ENCODE measurements around the gene SNRPD2.
A peak's percentile ranks its signal among the peaks of the same experiment; 100 is the strongest.
"Not testable (repeated sequence)": the region's sequence is repeated elsewhere in the genome, so short reads cannot be mapped to it uniquely, and the experiment has no call there.

Gene SNRPD2

DNA sequence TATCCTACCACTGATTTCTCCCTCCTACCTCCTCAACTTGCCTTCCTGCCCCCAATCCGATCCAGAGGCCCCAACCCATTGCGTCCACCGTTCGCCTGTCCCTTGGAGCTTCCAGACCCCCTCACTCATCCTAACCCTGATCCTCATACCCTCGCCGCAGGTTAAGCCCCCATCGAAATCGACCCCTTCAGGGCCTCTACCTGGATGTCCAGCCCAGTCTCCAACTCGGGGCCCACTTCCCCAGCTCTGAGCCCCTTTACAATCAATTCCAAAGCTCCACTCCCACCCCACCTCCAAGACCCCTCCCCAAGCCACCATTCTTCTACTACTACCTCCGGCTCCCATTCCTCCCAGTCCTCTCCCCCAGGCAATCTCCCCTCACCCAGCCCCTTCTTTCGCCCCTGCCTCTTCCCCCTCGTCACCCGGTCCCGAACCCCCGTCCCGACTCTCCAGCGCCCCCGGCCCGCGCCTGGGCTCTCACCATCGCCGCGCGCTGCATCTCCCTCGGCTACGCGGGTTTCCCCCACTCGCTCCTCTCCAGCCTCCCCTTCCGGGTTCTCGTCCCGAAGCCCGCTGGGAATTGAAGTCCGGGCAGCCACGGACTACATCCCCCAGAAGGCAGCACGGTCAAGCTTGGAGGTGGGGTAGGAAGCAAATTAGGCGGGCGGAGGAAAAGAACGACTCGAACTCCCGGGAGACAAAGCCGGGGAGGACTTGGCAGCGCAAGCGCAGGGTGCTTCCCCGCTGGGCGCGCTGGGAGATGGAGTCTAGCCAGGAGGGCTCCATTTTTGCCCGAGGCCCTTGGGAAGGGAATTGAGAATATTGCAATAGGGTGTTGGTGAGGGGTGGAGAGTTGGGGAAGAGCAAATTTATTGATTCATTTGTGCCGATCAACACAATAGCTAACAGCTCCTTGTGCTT is 38.9 kb upstream of the SNRPD2 start, which contains the start of gene FBXO46:
FBXO46 (minus strand) TSS at position 529 of the 921 bp plus-strand sequence. CDS start 17,401 bp downstream, outside the sequence.
- H3K79me2 ChIP-seq (ENCODE audit: insufficient read depth, low read length) = peaks cover 50% of the 10 kb centered on the region
- peaks cover 17% of the 10 kb centered on the region for H3K4me1 ChIP-seq (ENCODE audit: insufficient read depth, low read length, poor library complexity, severe bottlenecking)
- TF ChIP-seq EZH2phosphoT487 (IDR thresholded peaks at IDR 0.05; ENCODE audit: borderline replicate concordance) (no peak), CTCF (conservative IDR thresholded peaks at IDR 0.05; ENCODE audit: low read length) (peak; percentile 45)
- H3K27me3 ChIP-seq (ENCODE audit: insufficient read depth, low read length, poor library complexity, severe bottlenecking) = no peaks in the 10 kb centered on the region
- no peaks in the 10 kb centered on the region for H3K36me3 ChIP-seq (ENCODE audit: insufficient read depth, low read length)
- H4K20me1 ChIP-seq (ENCODE audit: insufficient read depth, low read length, poor library complexity, severe bottlenecking) = peaks cover 14% of the 10 kb centered on the region
- H3K9me3 ChIP-seq (ENCODE audit: insufficient read depth, low read depth, low read length) = no peaks in the 10 kb centered on the region
- peak within 1 kb of the TSS; percentile 99 for H3K4me2 ChIP-seq (ENCODE audit: low read depth, low read length, poor library complexity, severe bottlenecking)
- H3F3A ChIP-seq (ENCODE audit: low read depth) = no peaks in the 10 kb centered on the region
- peak within 1 kb of the TSS; percentile 95 for H3K4me3 ChIP-seq (ENCODE audit: low read length, poor library complexity, severe bottlenecking)
- H2AFZ ChIP-seq (ENCODE audit: low read length) = peak within 1 kb of the TSS; percentile 82
- no peaks in the 10 kb centered on the region for H3K9me2 ChIP-seq (replicated peaks; ENCODE audit: low read depth, low read length)
- peak within 1 kb of the TSS; percentile 94 for H3K9ac ChIP-seq (ENCODE audit: low read depth, low read length, poor library complexity, severe bottlenecking)

- Histone ChIP-seq H3K4me3 (ENCODE audit: low read length, poor library complexity, severe bottlenecking) (peak overlapping the region; percentile 95), H3K9me3 (ENCODE audit: insufficient read depth, low read depth, low read length) (no peaks in the 10 kb centered on the region), H3F3A (ENCODE audit: low read depth) (no peaks in the 10 kb centered on the region), H3K79me2 (ENCODE audit: insufficient read depth, low read length) (peaks cover 58% of the 10 kb centered on the region), H3K4me1 (ENCODE audit: insufficient read depth, low read length, poor library complexity, severe bottlenecking) (peaks cover 17% of the 10 kb centered on the region), H3K9me2 (replicated peaks; ENCODE audit: low read depth, low read length) (no peaks in the 10 kb centered on the region), H3K9ac (ENCODE audit: low read depth, low read length, poor library complexity, severe bottlenecking) (peak overlapping the region; percentile 94), H3K27me3 (ENCODE audit: insufficient read depth, low read length, poor library complexity, severe bottlenecking) (no peaks in the 10 kb centered on the region), H2AFZ (ENCODE audit: low read length) (no peak overlapping the region), H4K20me1 (ENCODE audit: insufficient read depth, low read length, poor library complexity, severe bottlenecking) (peaks cover 14% of the 10 kb centered on the region), H3K36me3 (ENCODE audit: insufficient read depth, low read length) (no peaks in the 10 kb centered on the region), H3K4me2 (ENCODE audit: low read depth, low read length, poor library complexity, severe bottlenecking) (peak overlapping the region; percentile 99)
- TF ChIP-seq CTCF (conservative IDR thresholded peaks at IDR 0.05; ENCODE audit: low read length) (no peak), EZH2phosphoT487 (IDR thresholded peaks at IDR 0.05; ENCODE audit: borderline replicate concordance) (no peak)
These were observed 38.1 kb upstream of the SNRPD2 start for GRCh38 chr19:45729800-45730290.

GRCh38 chr19:45728683-45729082 is 36.9 kb upstream of the SNRPD2 start:
- H3K27me3 ChIP-seq (ENCODE audit: insufficient read depth, low read length, poor library complexity, severe bottlenecking); H3K9me2 ChIP-seq (replicated peaks; ENCODE audit: low read depth, low read length); H3K4me3 ChIP-seq (ENCODE audit: low read length, poor library complexity, severe bottlenecking); H3F3A ChIP-seq (ENCODE audit: low read depth); H3K9me3 ChIP-seq (ENCODE audit: insufficient read depth, low read depth, low read length); H2AFZ ChIP-seq (ENCODE audit: low read length); H3K36me3 ChIP-seq (ENCODE audit: insufficient read depth, low read length): not testable (repeated sequence)
- peak overlapping the region; percentile 20 for H3K9ac ChIP-seq (ENCODE audit: low read depth, low read length, poor library complexity, severe bottlenecking)
- H4K20me1 ChIP-seq (ENCODE audit: insufficient read depth, low read length, poor library complexity, severe bottlenecking) = peaks cover 14% of the 10 kb centered on the region
- H3K4me1 ChIP-seq (ENCODE audit: insufficient read depth, low read length, poor library complexity, severe bottlenecking) = peaks cover 17% of the 10 kb centered on the region
- peaks cover 64% of the 10 kb centered on the region for H3K79me2 ChIP-seq (ENCODE audit: insufficient read depth, low read length)
- peak overlapping the region; percentile 99 for H3K4me2 ChIP-seq (ENCODE audit: low read depth, low read length, poor library complexity, severe bottlenecking)

DNA sequence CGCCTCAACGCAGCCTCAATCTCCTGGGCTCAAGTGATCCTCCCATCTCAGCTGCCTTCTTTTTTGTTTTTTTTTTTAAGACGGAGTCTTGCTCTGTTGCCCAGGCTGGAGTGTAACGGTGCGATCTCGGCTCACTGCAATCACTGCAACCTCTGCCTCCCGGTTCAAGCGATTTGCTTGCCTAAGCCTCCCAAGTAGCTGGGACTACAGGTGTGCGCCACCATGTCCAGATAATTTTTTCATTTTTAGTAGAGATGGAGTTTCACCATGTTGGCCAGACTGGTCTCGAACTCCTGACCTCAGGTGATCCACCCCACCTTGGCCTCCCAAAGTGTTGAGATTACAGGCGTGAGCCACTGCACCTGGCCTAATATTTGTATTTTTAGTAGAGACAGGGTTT is 28.3 kb upstream of the SNRPD2 start:
- not testable (repeated sequence) for H3K36me3 ChIP-seq (ENCODE audit: insufficient read depth, low read length); H3K9ac ChIP-seq (ENCODE audit: low read depth, low read length, poor library complexity, severe bottlenecking); H3K4me2 ChIP-seq (ENCODE audit: low read depth, low read length, poor library complexity, severe bottlenecking); H3F3A ChIP-seq (ENCODE audit: low read depth); H4K20me1 ChIP-seq (ENCODE audit: insufficient read depth, low read length, poor library complexity, severe bottlenecking); H2AFZ ChIP-seq (ENCODE audit: low read length); H3K4me3 ChIP-seq (ENCODE audit: low read length, poor library complexity, severe bottlenecking); H3K9me2 ChIP-seq (replicated peaks; ENCODE audit: low read depth, low read length); H3K27me3 ChIP-seq (ENCODE audit: insufficient read depth, low read length, poor library complexity, severe bottlenecking); H3K9me3 ChIP-seq (ENCODE audit: insufficient read depth, low read depth, low read length)
- H3K79me2 ChIP-seq (ENCODE audit: insufficient read depth, low read length) = peaks cover 58% of the 10 kb centered on the region
- peaks cover 26% of the 10 kb centered on the region for H3K4me1 ChIP-seq (ENCODE audit: insufficient read depth, low read length, poor library complexity, severe bottlenecking)

Data from Loucy (cell line).